Esophagus muscularis mucosa (tissue), 4 donors: ENCODE measurements around the gene LACTBL1. TPM values are rescaled to one million over a fixed set of nuclear protein-coding genes. Genes with fewer than 3 reads are reported as not detected.
"Not testable (repeated sequence)": the region's sequence is repeated elsewhere in the genome, so short reads cannot be mapped to it uniquely, and the experiment has no call there.

Experiments used
- DNase-seq: peaks from one replicate; pipeline ENCODE4 v3.0.0-alpha.2; 2017; ENCODE audit errors: extremely low spot score
- H3K27ac ChIP-seq, 4 donors: fragments of 200-600 bp; sonication (generic); replicated peaks in 1 of 4; 1 replicate in 3 of 4; 2 replicates in 1 of 4; pipeline ENCODE4 v1.5.1; 2016 to 2019; ENCODE audit warnings: mild to moderate bottlenecking in 1 of 4
- H3K27me3 ChIP-seq, 4 donors: fragments of 200-600 bp; sonication (generic); one replicate each; pipeline versions ENCODE4 v1.5.1 to v1.6.0; 2016 to 2019
- H3K36me3 ChIP-seq, 4 donors: fragments of 200-600 bp; sonication (generic); one replicate each; pipeline ENCODE4 v1.5.1; 2016 to 2019
- H3K4me1 ChIP-seq, 4 donors: fragments of 200-600 bp; sonication (generic); one replicate each; pipeline ENCODE4 v1.5.1; 2016 to 2019
- H3K4me3 ChIP-seq, 4 donors: fragments of 200-600 bp; sonication (generic); 1 replicate in 2 of 4; 2 replicates in 2 of 4; pipeline ENCODE4 v1.5.1; 2016 to 2019; ENCODE audit warnings: mild to moderate bottlenecking in 4 of 4, moderate library complexity in 1 of 4
- H3K9me3 ChIP-seq, 4 donors: fragments of 200-600 bp; sonication (generic); 1 replicate in 3 of 4; 2 replicates in 1 of 4; pipeline ENCODE4 v1.5.1; 2016 to 2019
- CTCF ChIP-seq, 3 experiments: fragments of 200-600 bp in 2 of 3; fragments of 450-650 bp in 1 of 3; sonication (generic) in 2 of 3; IDR thresholded peaks; one replicate each; pipeline ENCODE4 v1.5.1; 2017 to 2019; ENCODE audit warnings: antibody characterized with exemption in 3 of 3, mild to moderate bottlenecking in 2 of 3, moderate library complexity in 1 of 3
- EP300 ChIP-seq: sonication (generic); formaldehyde crosslinking; IDR thresholded peaks from one replicate; pipeline ENCODE4 v1.6.1; 2017; ENCODE audit warnings: antibody characterized with exemption
- POLR2A ChIP-seq: fragments of 450-650 bp; IDR thresholded peaks from one replicate; pipeline ENCODE4 v1.6.1; 2017; ENCODE audit warnings: antibody characterized with exemption, moderate library complexity, mild to moderate bottlenecking, low read depth
- POLR2AphosphoS5 ChIP-seq, 2 donors: sonication (generic); formaldehyde crosslinking; IDR thresholded peaks; one replicate each; pipeline ENCODE4 v1.6.1; 2017; ENCODE audit warnings: antibody characterized with exemption in 2 of 2
- WGBS: methylation state at CpG from one replicate; pipeline ENCODE4 v1.1.5; 2018; 5-methylcytosine and 5-hydroxymethylcytosine counted together
- intact Hi-C: fragments of 100-400 bp; cut with DNase I; formaldehyde crosslinking; loops from one replicate; pipeline ENCODE4 v1.15.1; 2023
- total RNA-seq, 4 donors: library from RNA; depleted of rRNA; stranded (reverse); fragments of >200 nt; gene quantifications; one replicate each; pipeline versions ENCODE4 v1.1.0 to v1.2.1, GENCODE V29; 2016

Gene LACTBL1
- total RNA-seq, 4 donors from 2014 or later = not detected

GRCh38 chr1:22983944-22984343, 11.3 kb upstream of the LACTBL1 start:
- WGBS = 85% methylated on average over 4 of the region's 4 CpGs
- Histone ChIP-seq H3K36me3 (no peaks in the 10 kb centered on the region), H3K27ac (no peak overlapping the region), H3K4me1 (no peaks in the 10 kb centered on the region), H3K4me3 (no peak overlapping the region), H3K9me3 (no peaks in the 10 kb centered on the region), H3K27me3 (no peaks in the 10 kb centered on the region)
- TF ChIP-seq POLR2A (no peak), EP300 (no peak), POLR2AphosphoS5 (IDR thresholded peaks at IDR 0.05) (no peak), CTCF (IDR thresholded peaks at IDR 0.05) (no peak)
- intact Hi-C loops = no loop called here
- no peak for DNase-seq

- intact Hi-C loops, H3K4me3 ChIP-seq, DNase-seq, H3K27ac ChIP-seq, H3K36me3 ChIP-seq, H3K9me3 ChIP-seq, H3K27me3 ChIP-seq, H3K4me1 ChIP-seq: not testable (repeated sequence)
- 82% methylated on average over 3 of the region's 3 CpGs for WGBS
Observed at GRCh38 chr1:22980471-22980790, 7.8 kb upstream of the LACTBL1 start.

- Histone ChIP-seq H3K27me3 (peaks cover 0 to 24% (median 0%) of the 10 kb centered on the region in 4 donors), H3K27ac (no peak overlapping the region), H3K4me3 (no peak overlapping the region), H3K36me3 (no peaks in the 10 kb centered on the region), H3K9me3 (no peaks in the 10 kb centered on the region), H3K4me1 (peaks cover 0 to 3% (median 0%) of the 10 kb centered on the region in 4 donors)
- DNase-seq = no peak
- 98% methylated on average over 3 of the region's 3 CpGs for WGBS
- intact Hi-C loops = no loop called here
- TF ChIP-seq CTCF (IDR thresholded peaks at IDR 0.05) (no peak), POLR2A (no peak), EP300 (no peak), POLR2AphosphoS5 (IDR thresholded peaks at IDR 0.05) (no peak)
Observed at GRCh38 chr1:22978299-22978698, 5.6 kb upstream of the LACTBL1 start.

GRCh38 chr1:22976461-22977243, 4.0 kb upstream of the LACTBL1 start:
- Histone ChIP-seq H3K36me3 (no peaks in the 10 kb centered on the region), H3K27ac (no peak overlapping the region), H3K27me3 (peaks cover 0 to 39% (median 0%) of the 10 kb centered on the region in 4 donors), H3K4me1 (peaks cover 0 to 3% (median 0%) of the 10 kb centered on the region in 4 donors), H3K4me3 (no peak overlapping the region), H3K9me3 (no peaks in the 10 kb centered on the region)
- TF ChIP-seq POLR2AphosphoS5 (IDR thresholded peaks at IDR 0.05) (no peak), CTCF (IDR thresholded peaks at IDR 0.05) (peak; percentile 39 to 59 (median 48)), POLR2A (no peak), EP300 (no peak)
- DNase-seq = no peak
- WGBS = 44% methylated on average over 7 of the region's 9 CpGs
- intact Hi-C loops = no loop called here

- WGBS = 70% methylated on average over 2 of the region's 4 CpGs
- Histone ChIP-seq H3K27me3 (peaks cover 0 to 44% (median 0%) of the 10 kb centered on the region in 4 donors), H3K36me3 (no peaks in the 10 kb centered on the region), H3K4me3 (no peak overlapping the region), H3K4me1 (peaks cover 0 to 3% (median 0%) of the 10 kb centered on the region in 4 donors), H3K9me3 (no peaks in the 10 kb centered on the region), H3K27ac (no peak overlapping the region)
- DNase-seq = no peak
- intact Hi-C loops = no loop called here
- TF ChIP-seq POLR2A (no peak), EP300 (no peak), CTCF (IDR thresholded peaks at IDR 0.05) (no peak), POLR2AphosphoS5 (IDR thresholded peaks at IDR 0.05) (no peak)
Observed at GRCh38 chr1:22976127-22976460, 3.4 kb upstream of the LACTBL1 start.
